Panc1 (cell line): ENCODE results near the gene KHSRP. TPM values are rescaled to one million over a fixed set of nuclear protein-coding genes. Genes with fewer than 3 reads are reported as not detected.

ENCODE experiments used
- ATAC-seq: fragments of 200-7000 bp; cut with Tn5 transposase; 2 replicates; pipeline ENCODE4 v1.9.1; 2020; ENCODE audit warnings: mild to moderate bottlenecking, moderate library complexity
- BruUV-seq: library from RNA; stranded (reverse); fragments of 400-500 nt; replicated peaks from 2 replicates; lab custom pipeline; 2021; lab: Mats Ljungman, UMichigan
- CTCF ChIA-PET: fragments of 300-600 bp; sonication (Branson Sonifier 250); formaldehyde crosslinking; loops from one replicate; lab custom pipeline; 2022; ENCODE audit warnings: antibody characterized with exemption; lab: Charles Lee
- POLR2A ChIA-PET: fragments of 300-600 bp; sonication (Branson Sonifier 250); formaldehyde crosslinking; loops from one replicate; lab custom pipeline; 2022; ENCODE audit warnings: antibody characterized with exemption; lab: Charles Lee
- DNase-seq: peaks from one replicate; pipeline ENCODE4 v3.0.0-alpha.2; 2010; ENCODE audit warnings: low read depth, low spot score
- H3K27ac ChIP-seq: 2 replicates; pipeline ENCODE4 v1.5.1; 2011; ENCODE audit warnings: mild to moderate bottlenecking, low read length, inconsistent platforms
- H3K27me3 ChIP-seq: fragments of 200-500 bp; sonication (Bioruptor generic); 2 replicates; pipeline ENCODE4 v1.6.0; 2014; ENCODE audit warnings: low read length, inconsistent platforms; ENCODE audit not compliant: control insufficient read depth, insufficient read depth
- H3K36me3 ChIP-seq: fragments of 200-500 bp; sonication (Bioruptor generic); 2 replicates; pipeline ENCODE4 v1.5.1; 2014; ENCODE audit warnings: inconsistent platforms, mild to moderate bottlenecking, low read length, moderate library complexity; ENCODE audit not compliant: control insufficient read depth, insufficient read depth
- H3K4me1 ChIP-seq: 2 replicates; pipeline ENCODE4 v1.5.1; 2011; ENCODE audit warnings: inconsistent platforms, mild to moderate bottlenecking, low read length, moderate library complexity; ENCODE audit not compliant: control insufficient read depth, insufficient read depth
- H3K4me3 ChIP-seq, 2 experiments: 2 replicates each; pipeline ENCODE4 v1.5.1; 2011 to 2012; ENCODE audit warnings: low read depth in 2 of 2, low read length in 2 of 2, mild to moderate bottlenecking in 2 of 2, inconsistent platforms in 1 of 2, moderate library complexity in 1 of 2
- H3K9me3 ChIP-seq: fragments of 200-500 bp; sonication (Bioruptor generic); 2 replicates; pipeline ENCODE4 v1.5.1; 2014; ENCODE audit warnings: low read depth, mild to moderate bottlenecking, inconsistent platforms, low read length, moderate library complexity; ENCODE audit not compliant: control insufficient read depth, insufficient read depth
- POLR2AphosphoS5 ChIP-seq: IDR thresholded peaks from 2 replicates; pipeline ENCODE4 v1.6.1; 2012; ENCODE audit warnings: mild to moderate bottlenecking, low read depth, low read length, moderate library complexity
- SIN3A ChIP-seq: IDR thresholded peaks from 2 replicates; pipeline ENCODE4 v1.6.1; 2012; ENCODE audit warnings: low read depth, mild to moderate bottlenecking, low read length, moderate library complexity, borderline replicate concordance; ENCODE audit not compliant: insufficient read depth
- TCF7L2 ChIP-seq: IDR thresholded peaks from 2 replicates; pipeline ENCODE4 v1.6.1; 2011; ENCODE audit warnings: mild to moderate bottlenecking, low read depth, low read length, inconsistent platforms
- in situ Hi-C: cut with HindIII; loops from 2 replicates; pipeline ENCODE4 v1.10.0; 2016; ENCODE audit warnings: low sequenced_read_pairs, low pct_unique_long_range_greater_than_20kb
- intact Hi-C: fragments of 100-400 bp; cut with micrococcal nuclease; formaldehyde crosslinking; loops from one replicate; pipeline ENCODE4 v1.10.0; 2022; ENCODE audit not compliant: unreplicated experiment
- total RNA-seq: library from RNA; stranded (reverse); gene quantifications from one replicate; pipeline ENCODE4 v1.2.1, GENCODE V29; 2021; ENCODE audit not compliant: unreplicated experiment
- TF ChIP-seq, protein P1 (sequence below): fragments of 450-650 bp; IDR thresholded peaks from 2 replicates; pipeline ENCODE4 v1.5.1; 2017; ENCODE audit warnings: mild to moderate bottlenecking
- TF ChIP-seq, protein P2 (sequence below), 2 experiments: IDR thresholded peaks; 2 replicates each; pipeline ENCODE4 v1.6.1; 2011 to 2012; ENCODE audit warnings: low read depth in 2 of 2, control low read depth in 1 of 2, low read length in 1 of 2, mild to moderate bottlenecking in 1 of 2, moderate library complexity in 1 of 2; ENCODE audit not compliant: insufficient read depth in 1 of 2

KHSRP gene
- total RNA-seq, 1 experiment from 2014 or later = 333 TPM

GRCh38 chr19:6442087-6442688 is 17.6 kb upstream of the KHSRP start:
- H3K9me3 ChIP-seq = no peaks in the 10 kb centered on the region
- H3K27ac ChIP-seq = no peak overlapping the region
- TF ChIP-seq, protein P1, sequence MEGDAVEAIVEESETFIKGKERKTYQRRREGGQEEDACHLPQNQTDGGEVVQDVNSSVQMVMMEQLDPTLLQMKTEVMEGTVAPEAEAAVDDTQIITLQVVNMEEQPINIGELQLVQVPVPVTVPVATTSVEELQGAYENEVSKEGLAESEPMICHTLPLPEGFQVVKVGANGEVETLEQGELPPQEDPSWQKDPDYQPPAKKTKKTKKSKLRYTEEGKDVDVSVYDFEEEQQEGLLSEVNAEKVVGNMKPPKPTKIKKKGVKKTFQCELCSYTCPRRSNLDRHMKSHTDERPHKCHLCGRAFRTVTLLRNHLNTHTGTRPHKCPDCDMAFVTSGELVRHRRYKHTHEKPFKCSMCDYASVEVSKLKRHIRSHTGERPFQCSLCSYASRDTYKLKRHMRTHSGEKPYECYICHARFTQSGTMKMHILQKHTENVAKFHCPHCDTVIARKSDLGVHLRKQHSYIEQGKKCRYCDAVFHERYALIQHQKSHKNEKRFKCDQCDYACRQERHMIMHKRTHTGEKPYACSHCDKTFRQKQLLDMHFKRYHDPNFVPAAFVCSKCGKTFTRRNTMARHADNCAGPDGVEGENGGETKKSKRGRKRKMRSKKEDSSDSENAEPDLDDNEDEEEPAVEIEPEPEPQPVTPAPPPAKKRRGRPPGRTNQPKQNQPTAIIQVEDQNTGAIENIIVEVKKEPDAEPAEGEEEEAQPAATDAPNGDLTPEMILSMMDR = no peak
- TF ChIP-seq, protein P2, sequence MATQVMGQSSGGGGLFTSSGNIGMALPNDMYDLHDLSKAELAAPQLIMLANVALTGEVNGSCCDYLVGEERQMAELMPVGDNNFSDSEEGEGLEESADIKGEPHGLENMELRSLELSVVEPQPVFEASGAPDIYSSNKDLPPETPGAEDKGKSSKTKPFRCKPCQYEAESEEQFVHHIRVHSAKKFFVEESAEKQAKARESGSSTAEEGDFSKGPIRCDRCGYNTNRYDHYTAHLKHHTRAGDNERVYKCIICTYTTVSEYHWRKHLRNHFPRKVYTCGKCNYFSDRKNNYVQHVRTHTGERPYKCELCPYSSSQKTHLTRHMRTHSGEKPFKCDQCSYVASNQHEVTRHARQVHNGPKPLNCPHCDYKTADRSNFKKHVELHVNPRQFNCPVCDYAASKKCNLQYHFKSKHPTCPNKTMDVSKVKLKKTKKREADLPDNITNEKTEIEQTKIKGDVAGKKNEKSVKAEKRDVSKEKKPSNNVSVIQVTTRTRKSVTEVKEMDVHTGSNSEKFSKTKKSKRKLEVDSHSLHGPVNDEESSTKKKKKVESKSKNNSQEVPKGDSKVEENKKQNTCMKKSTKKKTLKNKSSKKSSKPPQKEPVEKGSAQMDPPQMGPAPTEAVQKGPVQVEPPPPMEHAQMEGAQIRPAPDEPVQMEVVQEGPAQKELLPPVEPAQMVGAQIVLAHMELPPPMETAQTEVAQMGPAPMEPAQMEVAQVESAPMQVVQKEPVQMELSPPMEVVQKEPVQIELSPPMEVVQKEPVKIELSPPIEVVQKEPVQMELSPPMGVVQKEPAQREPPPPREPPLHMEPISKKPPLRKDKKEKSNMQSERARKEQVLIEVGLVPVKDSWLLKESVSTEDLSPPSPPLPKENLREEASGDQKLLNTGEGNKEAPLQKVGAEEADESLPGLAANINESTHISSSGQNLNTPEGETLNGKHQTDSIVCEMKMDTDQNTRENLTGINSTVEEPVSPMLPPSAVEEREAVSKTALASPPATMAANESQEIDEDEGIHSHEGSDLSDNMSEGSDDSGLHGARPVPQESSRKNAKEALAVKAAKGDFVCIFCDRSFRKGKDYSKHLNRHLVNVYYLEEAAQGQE (IDR thresholded peaks at IDR 0.05; ENCODE audit: insufficient read depth in 1 of 2, low read depth in 2 of 2, low read length in 1 of 2) = no peak
- TF ChIP-seq SIN3A (no peak), POLR2AphosphoS5 (no peak), TCF7L2 (no peak)
- ATAC-seq (no peak), DNase-seq (no peak)
- H3K4me3 ChIP-seq = no peak overlapping the region
- in situ Hi-C loops = no loop called here
- BruUV-seq = no TSS peak
- intact Hi-C loops = no loop called here
- no peaks in the 10 kb centered on the region for H3K4me1 ChIP-seq
- ChIA-PET CTCF (no interaction called here), POLR2A (no interaction called here)
- H3K27me3 ChIP-seq = no peaks in the 10 kb centered on the region
- no peaks in the 10 kb centered on the region for H3K36me3 ChIP-seq

GRCh38 chr19:6440905-6441304 is 16.3 kb upstream of the KHSRP start:
- ATAC-seq (no peak), DNase-seq (no peak)
- Histone ChIP-seq H3K9me3 (no peaks in the 10 kb centered on the region), H3K4me1 (no peaks in the 10 kb centered on the region), H3K27me3 (no peaks in the 10 kb centered on the region), H3K27ac (no peak overlapping the region), H3K4me3 (no peak overlapping the region), H3K36me3 (no peaks in the 10 kb centered on the region)
- ChIA-PET CTCF (no interaction called here), POLR2A (no interaction called here)
- intact Hi-C loops (no loop called here), in situ Hi-C loops (no loop called here)
- no TSS peak for BruUV-seq
- TF ChIP-seq POLR2AphosphoS5 = no peak
- TF ChIP-seq, protein P2 (IDR thresholded peaks at IDR 0.05; ENCODE audit: insufficient read depth in 1 of 2, low read depth in 2 of 2, low read length in 1 of 2) = no peak
